GM20000 (cell line): Measurements from ENCODE around the gene ZNF486.
A peak's percentile ranks its signal among the peaks of the same experiment; 100 is the strongest.
"Not testable (repeated sequence)": the region's sequence is repeated elsewhere in the genome, so short reads cannot be mapped to it uniquely, and the experiment has no call there.

Source experiments
- DNase-seq: peaks from one replicate; pipeline ENCODE4 v3.0.0; 2012; ENCODE audit warnings: low spot score
- TF ChIP-seq, protein P1 (sequence below): IDR thresholded peaks from 2 replicates; pipeline ENCODE4 v1.5.1; 2012; ENCODE audit warnings: mild to moderate bottlenecking, control low read depth; ENCODE audit errors: extremely low read depth, missing control alignments

The ZNF486 gene

DNA sequence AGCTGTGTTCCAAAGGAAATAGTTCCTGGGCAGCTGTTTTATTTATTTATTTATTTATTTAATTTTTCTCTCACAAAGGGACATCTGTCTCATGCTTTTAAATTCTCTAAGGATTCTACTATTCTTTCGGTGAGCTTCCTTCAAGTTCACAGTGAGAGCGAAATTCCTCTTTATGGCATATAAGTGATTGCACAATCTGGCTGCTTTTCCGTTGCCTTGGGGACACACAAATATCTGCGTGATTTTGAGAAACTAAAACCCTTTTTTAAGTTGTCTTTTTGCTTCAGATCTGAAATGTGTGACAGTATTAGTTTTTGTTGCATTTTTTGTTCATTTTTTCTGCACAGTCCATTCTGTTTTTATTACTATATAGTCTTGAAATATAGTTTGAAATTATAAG lies 19.2 kb downstream of the ZNF486 start:
- no peak for DNase-seq
- TF ChIP-seq, protein P1, sequence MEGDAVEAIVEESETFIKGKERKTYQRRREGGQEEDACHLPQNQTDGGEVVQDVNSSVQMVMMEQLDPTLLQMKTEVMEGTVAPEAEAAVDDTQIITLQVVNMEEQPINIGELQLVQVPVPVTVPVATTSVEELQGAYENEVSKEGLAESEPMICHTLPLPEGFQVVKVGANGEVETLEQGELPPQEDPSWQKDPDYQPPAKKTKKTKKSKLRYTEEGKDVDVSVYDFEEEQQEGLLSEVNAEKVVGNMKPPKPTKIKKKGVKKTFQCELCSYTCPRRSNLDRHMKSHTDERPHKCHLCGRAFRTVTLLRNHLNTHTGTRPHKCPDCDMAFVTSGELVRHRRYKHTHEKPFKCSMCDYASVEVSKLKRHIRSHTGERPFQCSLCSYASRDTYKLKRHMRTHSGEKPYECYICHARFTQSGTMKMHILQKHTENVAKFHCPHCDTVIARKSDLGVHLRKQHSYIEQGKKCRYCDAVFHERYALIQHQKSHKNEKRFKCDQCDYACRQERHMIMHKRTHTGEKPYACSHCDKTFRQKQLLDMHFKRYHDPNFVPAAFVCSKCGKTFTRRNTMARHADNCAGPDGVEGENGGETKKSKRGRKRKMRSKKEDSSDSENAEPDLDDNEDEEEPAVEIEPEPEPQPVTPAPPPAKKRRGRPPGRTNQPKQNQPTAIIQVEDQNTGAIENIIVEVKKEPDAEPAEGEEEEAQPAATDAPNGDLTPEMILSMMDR: no peak

DNA sequence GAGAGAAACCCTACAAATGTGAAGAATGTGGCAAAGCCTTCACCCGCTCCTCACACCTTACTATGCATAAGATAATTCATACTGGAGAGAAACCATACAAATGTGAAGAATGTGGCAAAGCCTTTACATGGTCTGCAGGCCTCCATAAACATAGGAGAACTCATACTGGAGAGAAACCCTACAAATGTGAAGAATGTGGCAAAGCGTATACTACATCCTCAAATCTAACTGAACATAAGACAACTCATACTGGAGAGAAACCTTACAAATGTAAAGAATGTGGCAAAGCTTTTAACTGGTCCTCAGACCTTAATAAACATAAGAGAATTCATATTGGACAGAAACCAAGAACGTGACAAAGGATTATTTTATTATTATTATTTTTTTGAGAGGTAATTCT lies 30.7 kb downstream of the ZNF486 start:
- TF ChIP-seq, protein P1: no peak

DNA sequence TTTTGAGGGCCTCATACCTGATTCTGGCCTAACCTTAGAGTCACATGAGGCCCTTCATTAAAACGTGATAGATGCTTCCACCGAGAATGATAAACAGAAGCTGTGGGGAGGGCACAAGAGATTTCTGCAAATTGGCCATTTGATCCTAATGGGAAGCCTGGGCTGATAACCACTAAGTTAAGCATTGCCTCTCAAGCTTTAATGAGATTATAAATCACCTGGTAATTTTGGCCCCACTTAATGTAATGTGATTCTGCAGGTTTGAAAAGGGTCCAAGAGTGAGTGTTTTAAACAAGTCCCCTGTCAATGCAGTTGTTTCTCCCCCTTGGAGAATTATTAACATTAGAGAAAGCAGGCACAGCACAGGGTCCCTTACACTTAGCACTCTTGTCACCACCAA lies 42.0 kb downstream of the ZNF486 start:
- TF ChIP-seq, protein P1: no peak
- DNase-seq: no peak

More for the DNA sequence above, 30.7 kb downstream of the ZNF486 start:
- DNase-seq: no peak

DNA sequence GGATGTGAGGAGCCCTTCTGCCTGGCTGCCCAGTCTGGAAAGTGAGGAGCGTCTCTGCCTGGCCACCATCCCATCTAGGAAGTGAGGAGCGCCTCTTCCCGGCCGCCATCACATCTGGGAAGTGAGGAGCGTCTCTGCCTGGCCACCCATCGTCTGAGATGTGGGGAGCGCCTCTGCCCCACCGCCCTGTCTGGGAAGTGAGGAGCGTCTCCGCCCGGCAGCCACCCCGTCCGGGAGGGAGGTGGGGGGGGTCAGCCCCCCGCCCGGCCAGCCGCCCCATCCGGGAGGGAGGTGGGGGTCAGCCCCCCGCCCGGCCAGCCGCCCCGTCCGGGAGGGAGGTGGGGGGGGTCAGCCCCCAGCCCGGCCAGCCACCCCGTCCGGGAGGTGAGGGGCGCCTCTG lies 47.4 kb downstream of the ZNF486 start:
- not testable (repeated sequence) for DNase-seq

DNA sequence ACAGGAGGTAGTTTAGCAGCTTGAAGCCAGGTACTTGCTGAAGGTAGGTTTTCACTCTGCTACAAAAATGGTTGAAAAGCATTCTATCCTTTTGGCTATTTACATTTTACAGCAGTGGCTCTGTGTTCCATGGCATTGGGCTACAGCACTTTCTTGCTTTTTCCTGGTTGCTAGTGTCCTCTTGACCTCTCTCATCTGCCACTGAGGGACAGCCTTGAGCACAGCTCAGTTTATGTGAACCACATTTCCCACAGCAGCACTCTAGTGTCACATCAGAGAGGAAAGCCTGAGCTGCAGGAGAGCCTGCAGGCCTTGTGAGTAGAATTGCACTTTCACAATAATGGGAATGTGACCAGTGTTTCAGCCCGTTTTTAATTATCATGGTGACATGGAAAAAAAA lies 54.6 kb downstream of the ZNF486 start:
- not testable (repeated sequence) for DNase-seq

DNA sequence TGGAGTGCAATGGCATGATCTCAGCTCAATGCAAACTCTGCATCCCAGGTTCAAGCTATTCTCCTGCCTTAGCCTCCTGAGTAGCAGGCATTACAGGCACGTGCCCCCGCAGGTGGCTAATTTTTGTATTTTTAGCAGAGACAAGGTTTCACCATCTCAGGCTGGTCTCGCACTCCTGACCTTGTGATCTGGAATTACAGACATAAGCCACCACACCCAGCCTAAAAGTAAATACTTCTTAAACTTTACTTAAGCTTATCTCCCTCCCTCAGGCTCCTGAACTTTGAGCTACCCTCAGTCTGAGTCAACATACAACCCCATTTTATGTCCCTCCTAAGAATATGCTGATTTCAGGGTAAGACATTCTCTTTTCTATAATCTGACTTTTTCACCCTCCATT lies 66.1 kb downstream of the ZNF486 start:
- TF ChIP-seq, protein P1: no peak
- DNase-seq: no peak

DNA sequence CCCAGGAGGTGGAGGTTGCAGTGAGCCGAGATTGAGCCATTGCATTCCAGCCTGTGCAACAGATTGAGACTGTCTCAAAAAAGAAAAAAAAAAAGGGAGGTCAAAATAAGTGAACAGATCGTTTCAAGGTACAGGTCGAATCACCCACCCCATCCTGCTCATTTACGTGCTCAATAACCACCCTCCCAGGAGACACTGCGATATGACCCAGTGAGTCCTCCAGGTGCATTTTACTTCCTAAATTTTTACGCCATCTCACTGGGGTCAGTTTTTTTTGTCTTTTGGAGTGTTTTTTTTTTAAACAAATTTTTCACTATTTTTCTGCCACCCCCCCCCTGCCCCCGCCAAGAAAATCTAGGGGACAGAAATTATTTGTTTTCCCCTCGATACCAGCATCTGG lies 68.1 kb downstream of the ZNF486 start:
- TF ChIP-seq, protein P1: no peak
- no peak for DNase-seq

DNA sequence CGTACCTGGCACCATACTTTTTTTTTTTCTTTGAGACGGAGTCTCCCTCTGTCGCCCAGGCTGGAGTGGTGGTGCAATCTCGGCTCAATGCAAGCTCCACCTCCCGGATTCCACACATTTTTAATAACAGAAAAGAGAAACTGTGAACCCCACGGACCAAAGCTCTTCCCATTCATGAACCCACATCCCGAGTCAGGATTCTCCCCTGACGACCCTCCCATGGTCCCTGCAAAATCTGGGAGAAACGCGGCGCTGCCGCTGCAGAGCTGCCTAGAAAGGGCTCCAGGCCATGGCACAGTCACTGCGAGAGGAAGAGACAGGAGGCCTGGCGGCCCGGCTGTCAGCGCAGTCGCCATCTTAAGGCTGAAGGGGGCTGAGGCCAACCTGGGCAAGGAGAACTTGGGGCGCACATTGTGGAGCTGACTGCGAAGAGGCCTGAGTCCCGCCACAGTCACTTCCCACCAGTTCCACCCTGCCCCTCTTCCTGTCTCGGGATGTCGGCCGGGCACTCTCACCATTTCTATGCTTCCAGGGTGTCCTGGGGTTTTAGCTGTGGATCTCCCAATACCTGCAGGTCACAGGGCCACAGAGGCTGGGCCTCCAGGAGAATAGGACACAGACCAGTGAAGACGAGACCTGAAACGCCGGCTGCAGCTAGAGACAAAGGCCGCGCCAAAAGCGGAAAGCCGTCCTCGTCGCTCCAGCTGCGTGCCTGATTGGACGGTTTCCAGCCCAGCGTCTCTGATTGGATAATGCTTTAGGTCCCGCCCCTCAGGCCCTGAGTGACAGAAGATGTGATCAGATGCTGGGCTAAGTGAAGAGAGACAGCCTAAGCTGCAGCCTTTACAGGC lies 71.0 kb downstream of the ZNF486 start:
- DNase-seq: peak; percentile 63
- TF ChIP-seq, protein P1: no peak
